EL (cell line): ENCODE results near the gene SESTD1.

ENCODE experiments used
- DNase-seq: peaks from one replicate; pipeline ENCODE4 v3.0.0-alpha.2; 2016

Gene SESTD1

DNA sequence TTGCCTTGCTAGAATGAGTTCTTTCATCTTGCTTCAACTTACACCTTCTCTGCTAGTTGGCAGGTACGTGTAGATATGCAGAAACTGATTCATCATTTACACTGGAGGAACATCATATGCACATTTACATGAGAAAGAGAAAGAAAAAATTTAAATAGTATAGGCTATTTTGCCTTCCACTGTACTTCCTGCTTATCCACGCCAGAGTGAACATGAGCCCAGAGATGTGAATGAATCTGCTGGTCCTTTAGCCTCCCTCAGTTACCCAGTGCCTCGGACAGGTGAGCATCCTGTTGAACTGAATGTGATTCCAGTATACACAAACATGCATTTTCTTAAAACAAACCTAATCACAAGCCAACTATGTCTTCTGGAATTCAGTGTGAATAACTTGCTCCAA, 83.6 kb downstream of the SESTD1 start:
- DNase-seq, result no peak

GRCh38 chr2:179180242-179180641, 84.4 kb downstream of the SESTD1 start:
- DNase-seq, result no peak

DNA sequence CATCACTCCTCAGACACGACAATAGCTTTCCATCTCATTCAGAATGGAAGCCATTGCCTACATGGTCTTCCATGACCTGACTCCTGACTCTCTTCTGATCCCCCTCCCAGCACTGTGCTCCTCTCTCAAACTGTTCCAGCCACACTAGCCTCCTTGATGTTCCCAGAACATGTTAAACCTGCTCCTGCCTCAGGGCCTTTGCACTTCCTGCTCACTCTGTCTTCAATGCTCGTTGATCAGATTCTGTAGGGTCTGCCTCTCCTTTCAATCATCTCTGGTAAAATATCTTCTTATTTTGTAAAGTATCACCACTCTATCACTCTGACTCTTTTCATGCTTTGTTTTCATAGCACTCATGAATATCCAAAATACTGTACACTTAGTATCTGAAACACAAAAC, 84.9 kb downstream of the SESTD1 start:
- DNase-seq, result no peak

DNA sequence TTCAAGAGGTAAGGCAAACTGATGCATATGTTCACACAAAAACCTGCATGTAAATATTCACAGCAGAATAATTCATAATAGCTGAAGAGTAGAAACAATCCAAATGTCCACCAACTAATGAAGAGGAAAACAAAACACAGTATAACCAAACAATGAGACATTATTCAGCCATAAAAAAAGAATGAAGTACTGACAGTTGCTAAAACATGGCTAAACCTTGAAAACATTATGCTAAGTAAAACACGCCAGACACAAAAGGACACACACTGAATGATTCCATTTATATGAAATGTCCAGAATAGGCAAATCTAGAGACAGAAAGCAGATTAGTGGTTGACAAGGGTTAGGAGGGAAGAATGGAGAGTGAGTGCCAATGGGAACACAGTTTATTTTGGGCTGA, 86.9 kb downstream of the SESTD1 start:
- DNase-seq, result no peak

DNA sequence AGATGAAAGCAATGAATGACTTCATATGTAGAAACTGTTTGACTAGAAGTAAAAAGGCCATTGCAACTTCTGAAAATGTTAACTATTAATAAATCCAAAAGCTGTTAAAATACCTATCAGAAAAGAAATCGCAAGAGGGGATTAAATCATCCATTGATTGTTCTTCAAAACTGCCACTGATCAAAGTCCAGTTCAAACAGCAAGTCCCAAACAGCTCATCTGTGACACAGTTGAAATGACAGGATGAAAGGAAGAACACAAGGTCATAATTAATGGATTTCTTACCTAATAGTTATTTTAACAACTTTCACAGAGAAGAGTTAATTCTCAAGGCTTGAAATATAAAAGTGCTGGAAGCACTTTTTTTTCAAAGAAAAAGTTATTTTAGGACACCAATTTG, 90.4 kb downstream of the SESTD1 start:
- no peak for DNase-seq

GRCh38 chr2:179172894-179173293, 91.7 kb downstream of the SESTD1 start:
- DNase-seq, result no peak

GRCh38 chr2:179171371-179171770, 93.3 kb downstream of the SESTD1 start:
- no peak for DNase-seq

DNA sequence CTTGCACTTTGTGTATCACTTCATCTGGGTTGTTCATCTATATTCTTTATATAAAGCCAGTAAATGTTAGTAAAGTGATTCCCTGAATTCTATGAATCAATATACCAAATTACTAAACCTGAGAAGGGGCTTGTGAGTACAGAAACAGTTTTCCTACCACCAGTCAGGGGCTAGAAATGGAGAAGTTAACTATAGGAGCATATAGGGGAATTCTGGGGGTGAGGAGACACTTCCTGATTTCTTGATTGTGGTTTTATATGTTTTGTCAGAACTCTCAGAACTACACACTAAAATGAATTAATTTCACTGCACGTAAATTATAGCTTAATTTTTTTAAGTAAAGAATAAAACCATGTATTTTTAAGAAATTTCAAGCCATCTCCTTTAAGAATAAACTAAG, 93.7 kb downstream of the SESTD1 start:
- no peak for DNase-seq

- no peak for DNase-seq
Measured at GRCh38 chr2:179165356-179166000, 99.2 kb downstream of the SESTD1 start.

DNA sequence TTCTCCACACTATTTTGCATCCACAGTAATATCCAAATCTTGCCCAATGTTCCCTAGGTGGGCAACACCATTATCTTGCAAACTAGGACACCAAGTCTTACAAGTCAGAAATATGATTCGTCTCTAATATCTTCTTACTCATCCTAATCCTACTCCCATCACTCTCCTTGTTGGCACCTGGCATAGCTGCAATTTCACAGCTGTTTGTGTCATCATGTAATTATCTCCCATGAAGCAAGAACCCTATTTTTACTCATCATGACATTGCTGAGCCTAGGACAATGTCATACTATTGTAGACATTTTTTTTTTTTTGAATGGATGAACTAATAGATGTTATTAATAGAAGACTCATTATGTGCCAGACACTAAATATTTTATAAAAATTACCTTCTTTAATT, 123.4 kb downstream of the SESTD1 start:
- DNase-seq, result no peak

DNA sequence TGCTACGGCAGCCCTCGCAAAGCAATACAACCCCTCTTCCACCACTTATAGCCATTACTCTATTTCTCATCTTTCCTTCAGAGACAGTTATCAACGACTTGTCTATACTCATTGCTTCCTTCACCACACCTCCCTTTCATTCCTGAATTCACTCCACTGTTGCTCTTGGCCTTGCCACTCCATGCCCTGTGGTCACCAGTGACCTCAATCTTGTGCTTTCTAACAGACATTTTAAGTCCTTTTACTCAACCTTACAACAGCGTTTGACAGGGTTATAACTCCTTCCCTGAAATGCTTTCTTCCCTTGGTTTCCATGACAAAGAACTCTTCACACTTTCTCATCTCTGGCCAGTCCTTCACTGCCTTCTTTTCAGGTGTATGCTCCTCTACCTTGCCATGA, 124.1 kb downstream of the SESTD1 start:
- DNase-seq, result no peak

DNA sequence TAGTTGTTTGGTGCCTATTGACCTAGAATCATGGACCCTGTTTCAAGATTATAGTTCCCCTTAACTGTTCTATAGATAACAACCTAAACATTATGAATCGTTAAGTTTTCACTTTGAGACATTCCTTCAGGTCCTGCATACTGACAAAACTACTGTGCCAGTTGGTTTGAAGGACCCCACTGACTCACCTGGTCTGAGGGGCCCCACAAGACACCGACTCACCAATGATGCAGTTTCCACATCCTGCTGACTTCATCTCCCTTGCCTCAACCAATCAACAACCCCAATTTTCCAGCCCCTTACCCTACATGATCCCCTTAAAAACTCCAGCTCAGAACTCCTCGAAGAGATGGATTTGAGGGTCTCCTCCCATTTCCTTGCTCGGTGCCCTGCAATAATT, 125.1 kb downstream of the SESTD1 start:
- peak; percentile 7 for DNase-seq

GRCh38 chr2:179137200-179137759, 127.4 kb downstream of the SESTD1 start:
- no peak for DNase-seq

DNA sequence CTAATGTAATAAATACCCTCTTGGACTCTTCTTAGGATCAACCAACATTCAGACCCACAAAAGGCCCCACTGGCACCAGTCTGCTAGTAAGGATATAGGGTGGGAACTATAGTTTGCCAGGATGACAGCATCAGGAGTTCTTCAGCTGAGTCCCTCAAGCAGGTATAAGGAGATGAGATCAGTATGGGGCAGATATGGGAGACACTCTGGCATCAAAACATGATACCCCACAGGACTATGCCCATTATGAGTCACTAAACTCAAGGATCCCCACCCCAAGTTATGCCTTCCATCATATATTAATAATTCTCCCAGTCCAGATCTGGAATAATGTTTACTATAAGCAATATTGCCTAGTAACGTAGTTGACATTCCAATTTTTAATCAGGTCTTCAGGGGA, 131.6 kb downstream of the SESTD1 start:
- DNase-seq, result no peak

DNA sequence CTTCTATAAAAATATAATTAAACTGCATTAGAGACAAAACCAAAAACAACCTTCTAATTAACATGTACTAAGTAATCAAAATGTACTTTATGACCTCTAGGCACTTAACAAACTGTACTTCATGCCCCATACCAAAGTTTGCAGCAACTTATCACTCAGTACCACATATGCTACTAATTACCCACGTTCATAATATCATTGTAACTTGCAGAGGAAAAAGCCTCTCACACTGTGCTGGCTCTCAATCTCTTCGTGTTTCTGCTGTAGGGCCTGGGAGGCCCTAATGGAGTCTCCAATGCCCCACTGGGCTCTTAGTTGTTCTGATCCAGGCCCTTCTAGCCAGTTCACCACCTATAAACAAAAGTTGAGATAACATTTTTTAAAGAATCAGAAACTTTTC, 132.6 kb downstream of the SESTD1 start:
- no peak for DNase-seq

- DNase-seq, result no peak
Measured at GRCh38 chr2:179130560-179130959, 134.1 kb downstream of the SESTD1 start.

DNA sequence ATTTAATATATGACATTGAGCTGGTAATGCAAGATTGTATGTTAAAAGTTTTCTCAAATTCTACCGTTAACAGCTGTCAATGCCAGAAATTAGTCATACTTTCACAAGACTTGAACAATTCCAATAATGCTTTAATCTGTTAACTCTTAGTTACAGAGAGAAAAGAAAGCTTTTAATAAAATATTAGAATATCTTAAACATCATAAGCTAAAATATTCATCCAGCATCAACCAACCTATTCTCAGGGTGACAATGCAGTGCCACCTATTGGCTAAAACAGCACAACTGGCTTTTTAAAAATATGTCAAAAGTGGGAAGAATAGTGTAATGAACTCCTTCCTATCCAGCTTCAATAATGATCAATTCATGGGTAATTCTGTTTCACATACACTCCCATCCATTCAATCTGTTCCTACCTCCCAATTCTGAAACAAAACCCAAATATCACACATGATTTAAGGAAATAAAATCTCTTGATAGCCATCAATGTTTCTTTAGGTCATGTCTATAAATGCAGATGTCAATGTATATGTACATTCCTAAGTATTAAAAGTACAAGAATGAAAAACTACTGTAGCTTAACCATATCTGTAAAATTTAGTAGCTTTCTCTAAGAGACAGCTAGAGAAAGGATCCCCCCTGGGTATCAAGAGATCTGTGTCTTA, 134.9 kb downstream of the SESTD1 start:
- DNase-seq, result peak; percentile 6

DNA sequence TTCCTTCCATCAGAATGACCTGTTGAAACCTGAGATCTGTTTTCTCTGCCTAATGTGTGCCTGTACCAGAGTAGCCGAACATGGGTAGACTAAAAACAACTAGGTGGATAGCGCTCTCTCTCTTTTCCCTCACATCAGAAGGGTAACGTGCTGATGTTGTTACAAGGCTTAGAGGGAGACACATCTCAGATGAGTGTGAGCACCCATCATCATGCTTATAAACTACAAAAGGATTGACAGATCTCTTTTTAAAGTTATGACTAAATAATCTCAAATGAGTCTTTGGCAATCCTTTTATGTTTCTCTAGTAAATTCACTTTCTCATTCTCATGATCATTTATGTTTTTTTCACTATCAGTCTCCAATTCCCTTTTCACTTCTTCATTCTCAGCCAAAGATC, 139.2 kb downstream of the SESTD1 start:
- no peak for DNase-seq

DNA sequence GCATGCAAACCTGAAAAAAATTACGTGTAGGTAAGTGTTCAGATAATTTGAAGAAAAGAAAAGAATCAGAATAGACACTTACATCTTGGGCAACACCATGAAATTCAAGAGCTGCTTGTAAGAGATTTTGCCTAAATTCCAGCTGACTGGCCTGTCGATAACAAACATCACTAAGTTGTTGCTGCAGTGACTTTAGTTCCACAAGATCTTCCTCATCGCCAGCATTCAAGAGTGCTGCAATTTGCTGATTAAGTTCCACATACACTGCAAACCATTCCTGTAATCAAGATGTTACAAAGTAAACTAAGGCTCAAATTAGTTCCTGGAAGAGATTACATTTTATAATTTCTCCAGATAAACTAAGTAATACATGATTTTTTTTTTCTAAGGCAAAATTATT, 140.3 kb downstream of the SESTD1 start:
- DNase-seq, result no peak

DNA sequence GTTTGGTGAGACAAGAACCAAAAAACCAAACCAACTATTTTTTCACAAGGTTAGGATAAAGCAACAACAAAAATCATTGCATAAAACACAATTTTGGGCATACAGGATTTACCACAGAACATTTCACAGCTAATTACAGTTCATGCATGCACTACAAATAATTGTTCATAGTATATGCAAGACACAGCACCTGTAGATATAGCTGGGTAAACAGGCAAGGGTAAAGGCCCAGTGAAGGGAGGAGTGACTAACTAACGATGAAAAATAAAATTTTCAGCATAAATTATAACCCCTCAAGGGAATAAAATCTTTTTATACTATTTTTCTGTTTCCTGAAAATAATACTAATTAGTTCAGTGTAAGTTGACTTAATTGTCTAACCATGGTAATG, 141.4 kb downstream of the SESTD1 start:
- DNase-seq, result no peak

DNA sequence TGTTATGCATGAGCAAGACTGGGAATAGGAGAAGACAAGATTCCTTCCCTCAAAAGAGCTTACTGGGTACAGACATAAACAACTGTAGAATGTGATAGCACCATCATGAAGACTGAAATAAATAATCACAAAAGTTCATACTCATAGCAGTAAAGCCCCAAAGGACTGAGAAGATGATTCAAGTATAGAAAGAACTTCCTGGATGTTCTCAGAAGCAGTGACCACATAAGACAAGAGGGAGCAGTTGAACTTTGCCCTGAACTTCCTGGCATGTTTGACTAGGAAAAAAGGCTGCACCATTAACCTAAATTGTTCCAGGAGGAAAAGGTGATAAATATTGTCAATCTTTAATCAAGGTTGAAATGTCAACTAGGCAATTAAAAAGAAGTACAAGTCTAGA, 156.9 kb downstream of the SESTD1 start:
- peak; percentile 47 for DNase-seq

DNA sequence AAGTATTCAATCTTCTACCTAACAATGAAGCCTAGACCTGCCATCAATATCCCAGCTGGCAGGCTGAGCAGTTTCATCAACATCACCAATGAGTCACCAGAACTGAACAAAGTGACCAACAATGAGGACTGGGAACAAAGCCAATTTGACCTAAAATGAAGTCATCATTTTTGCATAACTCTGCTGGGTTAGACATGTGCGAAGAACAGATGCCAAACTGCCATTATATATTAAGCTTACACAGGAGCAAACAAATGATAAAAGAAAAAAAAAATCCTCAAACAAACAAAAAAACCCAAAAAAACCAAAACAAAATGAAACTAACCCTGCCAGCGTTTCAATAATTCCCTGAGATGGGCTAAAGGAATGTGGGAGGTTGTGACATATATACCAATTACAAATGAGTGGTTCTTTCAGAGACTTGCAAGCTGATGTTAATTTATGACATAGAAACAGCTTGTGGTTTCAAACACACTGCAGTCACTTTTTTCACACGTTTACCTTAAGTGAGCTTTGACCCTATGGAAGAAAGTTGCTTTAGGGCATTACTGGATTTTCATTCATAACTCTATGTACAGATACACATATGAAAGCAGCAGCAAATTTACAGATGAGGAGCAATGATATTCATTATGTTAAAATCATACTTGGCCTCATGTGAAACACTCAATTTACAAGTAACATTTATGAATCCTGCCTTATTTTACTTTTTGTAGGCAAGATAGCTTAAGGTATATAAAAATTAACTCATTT, 157.8 kb downstream of the SESTD1 start:
- peak; percentile 96 for DNase-seq

DNA sequence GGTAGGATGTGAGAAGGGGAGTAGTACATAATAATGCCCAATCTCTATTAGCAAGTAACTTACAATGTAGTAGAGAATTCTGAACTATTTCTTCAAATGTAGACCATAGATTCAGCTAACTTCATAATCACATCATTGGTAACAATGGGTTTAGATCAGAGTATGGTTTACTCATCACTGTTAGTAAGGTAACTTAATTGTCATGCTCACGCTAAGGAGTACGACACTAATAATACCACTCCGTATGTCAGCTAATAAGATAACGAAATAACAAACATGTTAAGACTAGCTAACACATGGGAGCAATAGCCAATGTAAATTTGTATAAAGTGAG, 158.3 kb downstream of the SESTD1 start:
- DNase-seq, result no peak

GRCh38 chr2:179104736-179105135, 159.9 kb downstream of the SESTD1 start:
- peak; percentile 38 for DNase-seq
